Coronary artery (tissue), 2 donors: ENCODE results near the gene LRRC4B.

ENCODE experiments used
- DNase-seq: peaks from one replicate; pipeline ENCODE4 v3.0.0-alpha.2; 2017; ENCODE audit warnings: low spot score
- H3K27ac ChIP-seq, 2 donors: fragments of 200-600 bp; sonication (generic); one replicate each; pipeline ENCODE4 v1.5.1; 2016 to 2019
- H3K4me3 ChIP-seq: fragments of 200-600 bp; sonication (generic); 2 replicates; pipeline ENCODE4 v1.5.1; 2016; ENCODE audit warnings: mild to moderate bottlenecking, moderate library complexity
- CTCF ChIP-seq: fragments of 200-600 bp; sonication (generic); IDR thresholded peaks from one replicate; pipeline ENCODE4 v1.5.1; 2019; ENCODE audit warnings: antibody characterized with exemption

LRRC4B gene

GRCh38 chr19:50467566-50467965, 100.7 kb downstream of the LRRC4B start:
- no peak for TF ChIP-seq CTCF

More at GRCh38 chr19:50467566-50467965, 100.7 kb downstream of the LRRC4B start:
- DNase-seq = no peak
- Histone ChIP-seq H3K4me3 (no peak overlapping the region), H3K27ac (no peak overlapping the region)
